Activated T-cell treated with anti-CD3 and anti-CD28 coated beads for 1 hour (primary cell): ENCODE measurements around the gene ACVRL1.
"Not testable (repeated sequence)": the region's sequence is repeated elsewhere in the genome, so short reads cannot be mapped to it uniquely, and the experiment has no call there.

Experiments
- DNase-seq: peaks from one replicate; pipeline ENCODE4 v3.0.0-alpha.2; 2020; ENCODE audit warnings: low read depth

ACVRL1 gene

GRCh38 chr12:51874486-51874885 lies 32.8 kb upstream of the ACVRL1 start:
- DNase-seq = no peak

- DNase-seq = no peak
Observed at GRCh38 chr12:51879102-51879501, 28.2 kb upstream of the ACVRL1 start.

GRCh38 chr12:51883295-51883694 lies 24.0 kb upstream of the ACVRL1 start:
- no peak for DNase-seq

- DNase-seq = no peak
Observed at GRCh38 chr12:51883998-51884675, 23.2 kb upstream of the ACVRL1 start.

GRCh38 chr12:51884676-51885229 lies 22.6 kb upstream of the ACVRL1 start:
- no peak for DNase-seq

GRCh38 chr12:51885294-51886020 lies 21.8 kb upstream of the ACVRL1 start:
- not testable (repeated sequence) for DNase-seq

- peak; percentile 26 for DNase-seq
Observed at GRCh38 chr12:51886021-51886710, 21.1 kb upstream of the ACVRL1 start.

GRCh38 chr12:51887476-51888315 lies 19.6 kb upstream of the ACVRL1 start, which contains the start of gene ANKRD33:
TSS of gene ANKRD33 (plus strand) at chr12:51888103. CDS start at chr12:51888187, 84 bp downstream.
- no peak for DNase-seq

GRCh38 chr12:51888316-51889215 lies 18.7 kb upstream of the ACVRL1 start:
- DNase-seq = no peak

- DNase-seq = no peak
Observed at GRCh38 chr12:51889216-51890132, 17.8 kb upstream of the ACVRL1 start.

GRCh38 chr12:51890133-51890464 lies 17.2 kb upstream of the ACVRL1 start:
- DNase-seq = no peak

- no peak for DNase-seq
Observed at GRCh38 chr12:51890511-51891171, 16.7 kb upstream of the ACVRL1 start.

- no peak for DNase-seq
Observed at GRCh38 chr12:51891843-51892242, 15.5 kb upstream of the ACVRL1 start.

GRCh38 chr12:51893786-51894185 lies 13.5 kb upstream of the ACVRL1 start:
- DNase-seq = no peak

- DNase-seq = no peak
Observed at GRCh38 chr12:51895378-51896135, 11.7 kb upstream of the ACVRL1 start.

- no peak for DNase-seq
Observed at GRCh38 chr12:51896236-51896635, 11.1 kb upstream of the ACVRL1 start.

GRCh38 chr12:51897181-51897580 lies 10.1 kb upstream of the ACVRL1 start:
- no peak for DNase-seq

GRCh38 chr12:51898506-51898905 lies 8.8 kb upstream of the ACVRL1 start:
- no peak for DNase-seq
